Measurements from ENCODE around the gene ARX.

ARX gene

GRCh38 chrX:25029288-25029825, 13.6 kb upstream of the ARX start:
- Histone ChIP-seq H3K9ac (ENCODE audit: low read length) (no peak overlapping the region), H3K9me2 (replicated peaks; ENCODE audit: insufficient read depth, low read length) (no peaks in the 10 kb centered on the region), H3K79me2 (ENCODE audit: low read length) (no peaks in the 10 kb centered on the region), H4K20me1 (ENCODE audit: insufficient read depth, low read length) (no peaks in the 10 kb centered on the region), H3K27ac (ENCODE audit: low read length) (no peak overlapping the region), H3F3A (ENCODE audit: insufficient read depth, low read length) (no peaks in the 10 kb centered on the region), H3K4me2 (ENCODE audit: low read depth, low read length) (no peak overlapping the region), H3K4me1 (ENCODE audit: low read length) (no peaks in the 10 kb centered on the region), H3K9me3 (replicated peaks; ENCODE audit: insufficient read depth, low read length) (no peaks in the 10 kb centered on the region), H3K36me3 (replicated peaks; ENCODE audit: insufficient read depth, low read length) (no peaks in the 10 kb centered on the region), H3K4me3 (ENCODE audit: low read length) (no peak overlapping the region), H3K27me3 (replicated peaks; ENCODE audit: insufficient read depth, low read length) (no peaks in the 10 kb centered on the region), H2AFZ (ENCODE audit: low read length) (no peak overlapping the region)
- TF ChIP-seq EZH2phosphoT487 (IDR thresholded peaks at IDR 0.05; ENCODE audit: low read length) (no peak), EZH2 (optimal IDR thresholded peaks at IDR 0.05; ENCODE audit: low read depth, low read length) (no peak), CTCF (IDR thresholded peaks at IDR 0.05; ENCODE audit: low read length) (no peak)
- no peak for DNase-seq

GRCh38 chrX:25028726-25029125, 13.0 kb upstream of the ARX start:
- TF ChIP-seq CTCF (IDR thresholded peaks at IDR 0.05; ENCODE audit: low read length) (no peak), EZH2 (optimal IDR thresholded peaks at IDR 0.05; ENCODE audit: low read depth, low read length) (no peak), EZH2phosphoT487 (IDR thresholded peaks at IDR 0.05; ENCODE audit: low read length) (no peak)
- H4K20me1 ChIP-seq (ENCODE audit: insufficient read depth, low read length): no peaks in the 10 kb centered on the region

GRCh38 chrX:25026576-25026975, 10.8 kb upstream of the ARX start:
- no peak for DNase-seq
- no peak overlapping the region for H3K4me3 ChIP-seq (ENCODE audit: low read length)
- H3K9me2 ChIP-seq (replicated peaks; ENCODE audit: insufficient read depth, low read length): no peaks in the 10 kb centered on the region
- H3K9me3 ChIP-seq (replicated peaks; ENCODE audit: insufficient read depth, low read length): no peaks in the 10 kb centered on the region
- H2AFZ ChIP-seq (ENCODE audit: low read length): no peak overlapping the region
- no peaks in the 10 kb centered on the region for H3K4me1 ChIP-seq (ENCODE audit: low read length)
- H3K4me2 ChIP-seq (ENCODE audit: low read depth, low read length): no peak overlapping the region
- no peaks in the 10 kb centered on the region for H3K36me3 ChIP-seq (replicated peaks; ENCODE audit: insufficient read depth, low read length)
- no peak for TF ChIP-seq EZH2 (optimal IDR thresholded peaks at IDR 0.05; ENCODE audit: low read depth, low read length)
- no peak for TF ChIP-seq EZH2phosphoT487 (IDR thresholded peaks at IDR 0.05; ENCODE audit: low read length)
- no peak for TF ChIP-seq CTCF (IDR thresholded peaks at IDR 0.05; ENCODE audit: low read length)
- no peaks in the 10 kb centered on the region for H3K79me2 ChIP-seq (ENCODE audit: low read length)
- H3K27me3 ChIP-seq (replicated peaks; ENCODE audit: insufficient read depth, low read length): no peaks in the 10 kb centered on the region
- no peak overlapping the region for H3K9ac ChIP-seq (ENCODE audit: low read length)
- no peaks in the 10 kb centered on the region for H3F3A ChIP-seq (ENCODE audit: insufficient read depth, low read length)
- H3K27ac ChIP-seq (ENCODE audit: low read length): no peak overlapping the region
- H4K20me1 ChIP-seq (ENCODE audit: insufficient read depth, low read length): no peaks in the 10 kb centered on the region

More at GRCh38 chrX:25028726-25029125, 13.0 kb upstream of the ARX start:
- no peaks in the 10 kb centered on the region for H3K9me3 ChIP-seq (replicated peaks; ENCODE audit: insufficient read depth, low read length)
- no peaks in the 10 kb centered on the region for H3F3A ChIP-seq (ENCODE audit: insufficient read depth, low read length)
- no peak overlapping the region for H3K27ac ChIP-seq (ENCODE audit: low read length)
- H3K9ac ChIP-seq (ENCODE audit: low read length): no peak overlapping the region
- H3K4me2 ChIP-seq (ENCODE audit: low read depth, low read length): no peak overlapping the region
- DNase-seq: no peak
- no peaks in the 10 kb centered on the region for H3K79me2 ChIP-seq (ENCODE audit: low read length)
- H3K9me2 ChIP-seq (replicated peaks; ENCODE audit: insufficient read depth, low read length): no peaks in the 10 kb centered on the region
- no peaks in the 10 kb centered on the region for H3K4me1 ChIP-seq (ENCODE audit: low read length)
- no peaks in the 10 kb centered on the region for H3K36me3 ChIP-seq (replicated peaks; ENCODE audit: insufficient read depth, low read length)
- H3K4me3 ChIP-seq (ENCODE audit: low read length): no peak overlapping the region
- no peaks in the 10 kb centered on the region for H3K27me3 ChIP-seq (replicated peaks; ENCODE audit: insufficient read depth, low read length)
- H2AFZ ChIP-seq (ENCODE audit: low read length): no peak overlapping the region
